HT-29 (cell line): Measurements from ENCODE around the gene OR6B2. TPM values are rescaled to one million over a fixed set of nuclear protein-coding genes. Genes with fewer than 3 reads are reported as not detected.
"Not testable (repeated sequence)": the region's sequence is repeated elsewhere in the genome, so short reads cannot be mapped to it uniquely, and the experiment has no call there.

Experiments
- DNase-seq: peaks from one replicate; pipeline ENCODE4 v3.0.0-alpha.2; 2015; ENCODE audit warnings: low spot score
- total RNA-seq: library from RNA; depleted of rRNA; stranded (reverse); fragments of >200 nt; shearing (Covaris generic); gene quantifications from 2 replicates; pipeline ENCODE4 v1.2.3, GENCODE V29; 2014; rRNA removed

The OR6B2 gene
- not detected in 2 replicates for total RNA-seq

DNA sequence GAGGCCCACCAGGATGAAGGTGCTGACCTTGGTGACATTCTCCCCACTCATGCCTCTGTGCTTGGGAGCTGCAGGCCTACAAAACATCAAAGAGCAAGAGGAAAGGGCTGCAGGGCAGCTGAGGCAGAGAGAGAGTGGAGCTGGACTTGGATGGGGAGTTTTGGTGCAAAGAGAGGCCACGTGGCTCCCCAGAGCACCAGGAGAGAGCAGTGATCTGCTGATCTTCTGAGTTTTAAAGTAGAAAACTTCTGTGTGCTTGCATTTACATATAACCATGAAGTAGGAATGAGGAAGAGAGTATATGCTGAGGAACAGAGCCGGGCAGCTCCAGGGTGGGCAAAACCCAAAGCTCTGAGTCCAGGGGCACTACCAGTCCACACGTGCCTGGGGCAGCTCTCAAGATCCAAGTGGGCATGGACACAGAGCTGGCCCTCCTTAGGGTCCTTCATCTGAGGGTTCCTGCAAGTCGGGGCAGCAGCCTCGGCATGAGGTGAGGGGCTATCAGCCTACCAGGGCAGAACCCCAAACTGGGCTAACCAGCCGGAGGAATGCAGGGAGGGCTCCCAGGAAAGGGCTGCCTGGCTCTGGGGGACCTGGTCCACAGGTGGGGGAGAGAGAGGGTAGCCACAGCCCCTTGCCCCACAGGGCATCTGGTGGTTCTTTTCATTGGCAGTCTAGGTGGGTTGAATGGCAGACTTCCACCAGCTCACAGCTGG is at the start of gene OR6B2:
TSS of gene OR6B2 (minus strand) at position 51 of the 716 bp plus-strand sequence. CDS start at position 51, 0 bp downstream.
- no peak for DNase-seq

GRCh38 chr2:240078631-240079030 is 48.4 kb upstream of the OR6B2 start:
- no peak for DNase-seq

DNA sequence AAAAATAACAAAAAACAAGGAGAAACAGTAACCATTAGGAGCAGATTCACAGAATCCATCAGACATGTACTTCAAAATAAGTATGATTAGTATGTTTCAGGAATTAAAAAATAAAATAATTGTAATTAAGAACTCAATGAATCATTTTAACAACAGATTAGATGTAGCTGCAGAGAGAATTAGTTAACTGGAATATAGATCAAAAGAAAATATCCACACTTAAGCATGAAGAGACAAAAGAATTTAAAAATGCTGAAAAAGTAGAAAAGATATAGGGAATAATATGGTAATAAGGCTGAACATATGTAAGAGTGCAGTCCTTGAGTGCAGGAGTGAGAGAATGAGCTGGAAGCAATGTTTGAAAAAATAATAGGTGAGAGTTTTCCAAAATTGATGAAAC is 47.2 kb upstream of the OR6B2 start:
- DNase-seq: no peak

DNA sequence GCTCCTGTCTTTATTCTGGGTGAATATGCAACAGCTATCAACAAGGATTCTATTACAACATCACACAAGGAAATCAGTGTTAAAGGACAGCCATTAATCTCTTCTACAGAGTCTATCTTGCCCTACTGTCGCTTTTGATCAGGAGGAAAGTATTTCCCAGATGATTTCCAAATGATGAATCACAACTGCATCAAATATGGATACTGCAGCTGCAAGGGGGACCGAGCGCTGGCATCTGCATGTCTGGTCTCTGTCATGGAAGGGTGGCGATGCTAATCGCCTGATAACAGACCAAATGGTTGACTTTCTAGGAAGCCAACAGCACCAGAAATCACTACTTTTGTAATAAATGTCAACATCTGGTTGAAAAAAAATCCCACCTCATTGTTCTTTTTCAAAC is 44.3 kb upstream of the OR6B2 start:
- DNase-seq: no peak

- no peak for DNase-seq
Measured at GRCh38 chr2:240070907-240071306, 40.7 kb upstream of the OR6B2 start.

- DNase-seq: no peak
Measured at GRCh38 chr2:240069829-240070228, 39.6 kb upstream of the OR6B2 start.

- no peak for DNase-seq
Measured at GRCh38 chr2:240068193-240068592, 38.0 kb upstream of the OR6B2 start.

DNA sequence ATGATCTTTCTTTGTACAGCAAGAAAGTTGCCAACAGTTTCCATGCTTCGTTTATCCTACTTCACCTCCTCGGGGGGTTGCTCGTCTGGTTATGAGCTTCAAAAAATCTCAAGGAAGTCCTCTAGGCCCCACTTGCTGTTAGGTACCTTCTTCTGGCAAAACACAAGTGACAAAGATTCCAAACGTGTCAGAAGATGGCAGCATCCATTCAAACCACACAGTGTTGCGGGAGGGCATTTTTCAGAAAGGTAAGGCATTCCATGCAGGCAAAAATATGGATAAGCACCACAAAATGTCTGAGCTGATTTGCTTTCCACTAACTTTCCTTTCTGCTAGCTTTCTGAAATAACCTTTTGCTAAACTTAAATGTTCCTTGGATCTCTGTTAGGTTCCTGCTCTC is 36.3 kb upstream of the OR6B2 start:
- no peak for DNase-seq

DNA sequence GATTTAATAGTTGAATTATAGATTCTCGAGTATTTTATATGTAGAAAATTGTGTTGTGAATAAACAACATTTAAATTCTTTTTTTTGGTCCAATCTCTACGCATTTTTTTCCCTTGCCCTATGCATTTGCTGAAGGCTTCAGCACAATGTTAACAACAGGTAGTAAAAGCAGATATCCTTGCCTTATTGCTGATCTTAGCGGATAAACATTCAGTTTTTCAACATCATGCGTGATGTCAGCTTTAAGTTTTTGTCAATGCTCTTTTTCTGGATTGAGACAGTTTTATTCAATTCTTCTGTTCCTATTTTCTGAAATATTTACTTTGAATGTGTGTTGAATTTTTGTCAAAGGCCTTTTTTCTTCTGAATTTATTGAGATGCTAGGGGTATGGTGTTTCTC is 34.7 kb upstream of the OR6B2 start:
- no peak for DNase-seq

DNA sequence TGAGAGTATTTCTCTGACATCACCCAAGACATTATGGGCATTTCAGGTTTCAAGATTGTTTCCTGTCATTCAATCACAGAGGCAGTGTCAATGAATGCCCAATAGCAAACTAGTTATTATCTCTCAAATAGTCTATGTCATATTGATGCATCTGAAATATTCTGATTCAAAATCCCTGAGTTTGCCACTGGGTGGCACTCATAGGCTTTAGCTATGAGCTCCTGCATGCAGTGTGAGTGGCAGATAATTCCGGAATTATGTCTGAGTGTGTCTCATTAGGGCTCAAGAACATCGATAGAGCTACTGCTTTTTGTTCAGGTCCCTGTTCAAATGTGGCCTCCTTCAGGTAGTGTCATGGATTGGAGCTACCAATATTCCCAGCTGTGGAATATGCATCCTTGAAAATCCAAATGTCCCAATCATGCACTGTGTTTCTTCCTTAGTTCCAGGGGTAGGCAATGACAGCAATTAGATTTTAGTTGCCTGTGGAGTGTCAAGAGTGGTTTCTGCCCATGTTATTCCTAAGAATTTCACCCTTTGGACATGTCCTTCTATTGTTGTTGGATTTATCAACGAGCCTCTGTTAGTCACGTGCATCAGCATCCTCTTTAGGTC is 30.9 kb upstream of the OR6B2 start:
- DNase-seq: peak; percentile 77

- no peak for DNase-seq
Measured at GRCh38 chr2:240056678-240057077, 26.4 kb upstream of the OR6B2 start.

GRCh38 chr2:240055177-240055917 is 25.1 kb upstream of the OR6B2 start:
- no peak for DNase-seq

DNA sequence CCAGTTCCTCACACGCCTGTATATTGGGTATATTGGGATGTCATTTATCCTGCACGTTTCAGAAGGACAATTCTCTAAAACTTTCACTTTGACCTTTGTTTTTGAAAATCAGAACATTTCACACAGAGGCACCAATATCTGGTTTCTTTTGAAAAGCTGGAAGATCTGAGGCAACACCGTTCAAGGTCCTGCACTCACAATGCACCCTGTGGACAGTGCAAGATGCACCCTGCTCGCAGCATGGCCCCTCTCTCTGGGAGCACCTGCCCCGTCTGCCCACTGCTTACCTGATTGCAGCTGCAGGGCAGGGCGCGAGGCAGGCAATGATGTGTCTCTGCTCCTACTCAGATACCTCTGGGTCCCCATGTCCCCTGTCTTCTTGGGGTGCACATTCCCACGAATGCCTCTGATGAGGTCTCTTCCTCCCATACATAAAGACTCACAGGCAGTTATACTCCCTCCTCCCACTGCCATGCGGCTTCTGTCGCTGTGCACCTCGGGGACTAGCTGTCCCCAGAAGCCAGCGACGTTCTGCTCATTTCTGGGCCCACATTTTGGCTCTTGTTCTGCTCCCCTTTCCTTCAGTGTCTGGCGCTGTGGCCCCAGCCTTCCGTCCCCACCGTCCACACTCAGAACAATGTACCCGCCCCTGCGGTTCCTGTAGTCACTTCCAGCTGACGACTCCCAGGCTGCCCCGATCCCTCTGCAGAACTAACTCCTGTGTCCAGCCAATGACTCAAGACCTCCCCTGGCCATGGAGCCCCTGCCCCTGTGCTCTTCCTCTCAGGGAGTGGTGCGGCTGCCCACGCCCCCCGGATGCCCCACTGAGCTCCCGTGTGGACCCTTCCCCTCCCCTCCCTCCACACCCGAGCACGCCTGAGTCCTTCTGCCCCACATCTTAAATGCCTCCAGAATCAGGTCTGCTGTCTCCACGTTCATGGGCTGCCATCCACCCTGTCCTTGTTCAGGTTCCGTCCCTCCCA is 23.2 kb upstream of the OR6B2 start, which contains the start of gene OR6B3:
TSS of gene OR6B3 (minus strand) at position 349 of the 983 bp plus-strand sequence.
- no peak for DNase-seq

DNA sequence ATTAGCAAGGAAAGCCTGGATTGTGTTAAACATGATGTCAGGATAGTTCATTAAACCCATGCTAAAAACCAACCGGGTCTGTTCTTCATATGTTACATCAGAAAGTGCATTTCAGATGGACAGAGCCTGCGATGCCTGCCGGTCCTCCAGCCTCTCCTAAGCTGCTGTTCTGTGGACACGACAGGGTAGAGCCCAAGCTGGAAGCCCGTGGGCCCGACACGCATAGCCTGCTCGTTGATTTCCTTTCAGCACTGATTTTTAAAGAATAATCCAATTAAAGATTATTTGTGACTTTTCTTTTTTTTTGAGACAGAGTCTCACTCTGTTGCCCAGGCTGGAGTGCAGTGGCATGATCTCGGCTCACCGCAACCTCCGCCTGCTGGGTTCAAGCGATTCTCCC is 22.3 kb upstream of the OR6B2 start:
- DNase-seq: no peak

DNA sequence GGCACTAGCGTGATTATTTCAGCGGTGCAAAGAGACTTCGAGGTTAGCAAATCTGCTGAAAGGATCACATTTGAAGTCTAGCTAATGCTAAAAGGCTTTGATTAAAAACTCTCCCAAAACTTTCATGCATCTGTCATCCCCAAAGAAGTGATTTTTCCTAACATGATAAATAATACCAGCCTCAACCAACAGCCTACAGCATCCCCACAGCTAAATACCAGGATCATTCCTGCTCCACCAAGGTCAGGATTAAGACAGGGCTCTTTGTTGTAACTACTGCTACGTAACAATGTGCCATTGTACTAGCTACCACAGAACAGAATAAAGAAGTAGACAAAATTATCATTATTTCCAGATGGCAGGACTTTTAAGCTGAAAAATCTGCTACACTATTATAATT is 21.5 kb upstream of the OR6B2 start:
- DNase-seq: no peak

- no peak for DNase-seq
Measured at GRCh38 chr2:240050278-240050677, 20.0 kb upstream of the OR6B2 start.

DNA sequence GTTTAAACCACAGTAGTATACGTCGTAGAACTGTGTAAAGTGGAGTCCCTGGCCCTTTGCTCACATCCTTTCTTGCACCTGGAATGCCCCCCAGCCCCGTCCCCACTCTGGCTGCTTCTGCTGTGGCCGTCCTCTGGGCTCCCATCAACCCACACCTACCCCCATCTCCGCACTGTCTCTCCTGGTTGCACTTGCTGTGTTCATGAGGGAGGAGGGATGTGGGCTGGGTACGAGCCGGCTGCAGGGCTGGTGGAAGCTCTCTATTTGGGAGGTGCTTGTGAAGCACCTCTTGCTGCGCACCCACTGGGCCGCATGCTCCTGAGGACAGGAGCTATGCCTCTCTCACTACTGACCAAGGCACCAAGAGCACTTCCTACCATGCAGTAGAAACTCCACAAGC is 18.0 kb upstream of the OR6B2 start:
- no peak for DNase-seq

- DNase-seq: no peak
Measured at GRCh38 chr2:240045098-240045497, 14.9 kb upstream of the OR6B2 start.

GRCh38 chr2:240044096-240044495 is 13.9 kb upstream of the OR6B2 start:
- not testable (repeated sequence) for DNase-seq

DNA sequence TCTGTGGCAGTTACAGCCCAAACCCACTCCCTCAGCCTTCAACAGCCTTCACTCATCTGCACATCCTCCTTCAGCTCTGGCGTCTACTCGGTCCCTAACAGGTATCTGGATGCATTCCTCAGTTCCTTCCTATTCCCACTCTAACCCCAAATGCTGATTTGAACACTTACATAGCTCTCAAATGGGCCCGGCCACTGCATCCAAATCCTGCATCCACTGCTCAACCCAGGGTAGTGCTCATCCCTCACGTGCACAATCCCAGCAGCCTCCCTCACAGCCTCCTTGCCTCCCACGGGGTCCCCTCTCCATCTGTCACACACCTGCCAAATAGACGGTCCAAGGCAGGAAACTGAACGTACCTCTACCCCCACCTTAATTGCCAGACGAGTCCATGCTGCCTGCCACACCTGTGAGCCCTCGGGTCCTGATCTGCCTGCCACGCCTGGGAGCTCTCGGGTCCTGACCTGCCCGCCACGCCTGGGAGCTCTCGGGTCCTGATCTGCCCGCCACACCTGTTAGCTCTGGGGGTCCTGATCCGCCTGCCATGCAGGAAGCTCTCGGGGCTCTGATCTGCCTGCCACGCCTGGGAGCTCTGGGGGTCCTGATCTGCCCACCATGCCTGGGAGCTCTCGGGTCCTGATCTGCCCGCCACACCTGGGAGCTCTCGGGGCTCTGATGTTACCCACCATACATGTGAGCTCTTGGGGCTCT is 13.2 kb upstream of the OR6B2 start:
- DNase-seq: no peak

GRCh38 chr2:240042740-240043139 is 12.5 kb upstream of the OR6B2 start:
- DNase-seq: no peak
